ENCODE results near the gene PHLPP1. TPM values are rescaled to one million over a fixed set of nuclear protein-coding genes. Genes with fewer than 3 reads are reported as not detected.

Gene PHLPP1
- total and polyA plus RNA-seq, 9 of the 15 experiments (the other 6 are each of a cell fraction or from before 2014, with no cell fraction given): 0.56 to 9.0 (median 4.5) TPM

GRCh38 chr18:62990653-62991052 lies 275.3 kb downstream of the PHLPP1 start:
- Histone ChIP-seq H3K27ac (ENCODE audit: extremely low read depth, low read depth, low read length) (no peak overlapping the region), H3K9ac (ENCODE audit: insufficient read depth in 1 of 2, low read depth in 2 of 2, low read length in 2 of 2) (no peak overlapping the region), H3K4me1 (replicated peaks in 1 of 2; ENCODE audit: control insufficient read depth in 2 of 2, insufficient read depth in 2 of 2, low read length in 2 of 2) (peaks cover 0 to 14% of the 10 kb centered on the region in 2 experiments; a peak in 3 of 5 replicates), H3K9me3 (replicated peaks; ENCODE audit: control insufficient read depth, insufficient read depth, low read depth, low read length) (no peaks in the 10 kb centered on the region), H3K36me3 (ENCODE audit: control insufficient read depth, insufficient read depth, low read length) (no peaks in the 10 kb centered on the region), H3K4me3 (no peak overlapping the region), H3K4me2 (ENCODE audit: insufficient read depth, low read length) (no peak overlapping the region), H4K20me1 (replicated peaks; ENCODE audit: control insufficient read depth, insufficient read depth, low read length) (no peaks in the 10 kb centered on the region), H3K79me2 (ENCODE audit: control insufficient read depth, insufficient read depth, low read length) (no peaks in the 10 kb centered on the region), H3K9me1 (ENCODE audit: control insufficient read depth, insufficient read depth, low read length) (no peaks in the 10 kb centered on the region), H2AFZ (ENCODE audit: low read depth, low read length) (no peak overlapping the region), H3K27me3 (ENCODE audit: control insufficient read depth in 2 of 2, insufficient read depth in 2 of 2, low read length in 2 of 2) (no peaks in the 10 kb centered on the region)
- ATAC-seq: no peak
- intact Hi-C loops (cut with micrococcal nuclease): loop anchor here (5.0 kb wide), 1 partner anchor 563 kb away; no protein-coding TSS in a partner anchor
- POLR2A ChIA-PET: no interaction called here
- TF ChIP-seq IFI16 (CRISPR knock-in tag; IDR thresholded peaks at IDR 0.05) (no peak), ETV1 (tag; conservative IDR thresholded peaks at IDR 0.05; ENCODE audit: low read depth) (no peak), MYC (IDR thresholded peaks at IDR 0.05; ENCODE audit: low read depth, low read length) (no peak), MYC (CRISPR knock-in tag; IDR thresholded peaks at IDR 0.05; ENCODE audit: borderline replicate concordance, low read depth) (no peak), RFX5 (IDR thresholded peaks at IDR 0.05; ENCODE audit: low read depth, low read length) (no peak)
- TF ChIP-seq, protein P1, sequence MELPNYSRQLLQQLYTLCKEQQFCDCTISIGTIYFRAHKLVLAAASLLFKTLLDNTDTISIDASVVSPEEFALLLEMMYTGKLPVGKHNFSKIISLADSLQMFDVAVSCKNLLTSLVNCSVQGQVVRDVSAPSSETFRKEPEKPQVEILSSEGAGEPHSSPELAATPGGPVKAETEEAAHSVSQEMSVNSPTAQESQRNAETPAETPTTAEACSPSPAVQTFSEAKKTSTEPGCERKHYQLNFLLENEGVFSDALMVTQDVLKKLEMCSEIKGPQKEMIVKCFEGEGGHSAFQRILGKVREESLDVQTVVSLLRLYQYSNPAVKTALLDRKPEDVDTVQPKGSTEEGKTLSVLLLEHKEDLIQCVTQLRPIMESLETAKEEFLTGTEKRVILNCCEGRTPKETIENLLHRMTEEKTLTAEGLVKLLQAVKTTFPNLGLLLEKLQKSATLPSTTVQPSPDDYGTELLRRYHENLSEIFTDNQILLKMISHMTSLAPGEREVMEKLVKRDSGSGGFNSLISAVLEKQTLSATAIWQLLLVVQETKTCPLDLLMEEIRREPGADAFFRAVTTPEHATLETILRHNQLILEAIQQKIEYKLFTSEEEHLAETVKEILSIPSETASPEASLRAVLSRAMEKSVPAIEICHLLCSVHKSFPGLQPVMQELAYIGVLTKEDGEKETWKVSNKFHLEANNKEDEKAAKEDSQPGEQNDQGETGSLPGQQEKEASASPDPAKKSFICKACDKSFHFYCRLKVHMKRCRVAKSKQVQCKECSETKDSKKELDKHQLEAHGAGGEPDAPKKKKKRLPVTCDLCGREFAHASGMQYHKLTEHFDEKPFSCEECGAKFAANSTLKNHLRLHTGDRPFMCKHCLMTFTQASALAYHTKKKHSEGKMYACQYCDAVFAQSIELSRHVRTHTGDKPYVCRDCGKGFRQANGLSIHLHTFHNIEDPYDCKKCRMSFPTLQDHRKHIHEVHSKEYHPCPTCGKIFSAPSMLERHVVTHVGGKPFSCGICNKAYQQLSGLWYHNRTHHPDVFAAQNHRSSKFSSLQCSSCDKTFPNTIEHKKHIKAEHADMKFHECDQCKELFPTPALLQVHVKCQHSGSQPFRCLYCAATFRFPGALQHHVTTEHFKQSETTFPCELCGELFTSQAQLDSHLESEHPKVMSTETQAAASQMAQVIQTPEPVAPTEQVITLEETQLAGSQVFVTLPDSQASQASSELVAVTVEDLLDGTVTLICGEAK (IDR thresholded peaks at IDR 0.05): peak; percentile 78
- TF ChIP-seq, protein P1 (CRISPR knock-in tag; IDR thresholded peaks at IDR 0.05): peak; percentile 64; the same call in 1 of the 2 replicates
- TF ChIP-seq, protein P2, sequence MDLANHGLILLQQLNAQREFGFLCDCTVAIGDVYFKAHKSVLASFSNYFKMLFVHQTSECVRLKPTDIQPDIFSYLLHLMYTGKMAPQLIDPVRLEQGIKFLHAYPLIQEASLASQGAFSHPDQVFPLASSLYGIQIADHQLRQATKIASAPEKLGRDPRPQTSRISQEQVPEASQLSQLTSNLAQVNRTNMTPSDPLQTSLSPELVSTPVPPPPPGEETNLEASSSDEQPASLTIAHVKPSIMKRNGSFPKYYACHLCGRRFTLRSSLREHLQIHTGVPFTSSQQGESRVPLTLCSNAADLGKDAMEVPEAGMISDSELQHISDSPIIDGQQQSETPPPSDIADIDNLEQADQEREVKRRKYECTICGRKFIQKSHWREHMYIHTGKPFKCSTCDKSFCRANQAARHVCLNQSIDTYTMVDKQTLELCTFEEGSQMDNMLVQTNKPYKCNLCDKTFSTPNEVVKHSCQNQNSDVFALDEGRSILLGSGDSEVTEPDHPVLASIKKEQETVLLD (IDR thresholded peaks at IDR 0.05): no peak
- no peak for FAIRE-seq
- in situ Hi-C loops (cut with MboI): loop anchor here (25.0 kb wide), 1 partner anchor 803 kb away; the partner anchor contains the start of genes PIGN and RELCH
- CTCF ChIA-PET (ENCODE audit: low intra/inter-chr PET ratio): interaction anchor here (0.5 kb wide), 1 partner anchor 421 kb away, joined by 3 read pairs; no protein-coding TSS in a partner anchor
- no peak for DNase-seq (ENCODE audit: extremely low read depth in 1 of 4, low spot score in 3 of 4)
- no TSS peak for BruUV-seq (replicated peaks)
- WGBS (ENCODE audit: insufficient coverage, low coverage, missing lambda C conversion rate): 15% methylated on average over 1 of the region's 1 CpG
